ENCODE measurements around the gene CPS1. TPM values are rescaled to one million over a fixed set of nuclear protein-coding genes. Genes with fewer than 3 reads are reported as not detected.

Gene CPS1
- total RNA-seq, 1 experiment from 2014 or later = 14.2 TPM

DNA sequence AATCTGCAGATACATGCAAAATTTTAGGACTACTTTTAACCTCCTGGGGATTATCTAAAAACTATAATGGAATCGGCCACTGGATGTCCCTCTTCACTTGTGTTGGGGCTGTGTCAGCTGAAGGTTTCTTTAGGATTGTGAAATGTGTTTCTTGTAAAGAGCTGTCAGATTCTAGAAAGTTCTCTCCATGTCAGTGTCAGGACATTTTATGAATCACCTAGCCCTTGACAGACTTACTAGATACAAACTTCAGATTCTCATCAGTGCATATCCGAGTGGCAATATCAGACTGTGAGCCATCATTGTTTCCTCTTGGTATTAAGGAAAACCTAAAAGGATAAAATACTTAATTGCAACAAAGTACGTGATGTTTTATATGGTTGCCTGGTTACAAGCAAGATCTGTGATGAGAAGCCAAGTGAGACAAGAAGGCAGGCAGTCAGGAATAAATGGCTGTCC, 107.3 kb downstream of the CPS1 start:
- H2AK5ac ChIP-seq (ENCODE audit: insufficient read length, low read length) = no peak overlapping the region
- no peak overlapping the region for H3T11ph ChIP-seq (ENCODE audit: low read length)
- TF ChIP-seq, protein P1, sequence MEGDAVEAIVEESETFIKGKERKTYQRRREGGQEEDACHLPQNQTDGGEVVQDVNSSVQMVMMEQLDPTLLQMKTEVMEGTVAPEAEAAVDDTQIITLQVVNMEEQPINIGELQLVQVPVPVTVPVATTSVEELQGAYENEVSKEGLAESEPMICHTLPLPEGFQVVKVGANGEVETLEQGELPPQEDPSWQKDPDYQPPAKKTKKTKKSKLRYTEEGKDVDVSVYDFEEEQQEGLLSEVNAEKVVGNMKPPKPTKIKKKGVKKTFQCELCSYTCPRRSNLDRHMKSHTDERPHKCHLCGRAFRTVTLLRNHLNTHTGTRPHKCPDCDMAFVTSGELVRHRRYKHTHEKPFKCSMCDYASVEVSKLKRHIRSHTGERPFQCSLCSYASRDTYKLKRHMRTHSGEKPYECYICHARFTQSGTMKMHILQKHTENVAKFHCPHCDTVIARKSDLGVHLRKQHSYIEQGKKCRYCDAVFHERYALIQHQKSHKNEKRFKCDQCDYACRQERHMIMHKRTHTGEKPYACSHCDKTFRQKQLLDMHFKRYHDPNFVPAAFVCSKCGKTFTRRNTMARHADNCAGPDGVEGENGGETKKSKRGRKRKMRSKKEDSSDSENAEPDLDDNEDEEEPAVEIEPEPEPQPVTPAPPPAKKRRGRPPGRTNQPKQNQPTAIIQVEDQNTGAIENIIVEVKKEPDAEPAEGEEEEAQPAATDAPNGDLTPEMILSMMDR (conservative IDR thresholded peaks at IDR 0.05) = peak; percentile 73
- DNase-seq = no peak
- no peak overlapping the region for H3K18ac ChIP-seq (ENCODE audit: insufficient read length, low read depth, low read length)
- no peak overlapping the region for H3K9ac ChIP-seq (ENCODE audit: extremely low read depth, insufficient read length, low read length)
- H3K4ac ChIP-seq (ENCODE audit: low read depth, low read length) = no peak overlapping the region
- no peak overlapping the region for H2BK120ac ChIP-seq (ENCODE audit: low read depth, low read length, poor library complexity, severe bottlenecking)
- Mint-ChIP-seq H3K27ac (no peak overlapping the region), H3K9me3 (peaks cover 3% of the 10 kb centered on the region in 2 experiments; a peak in 4 of 5 replicates), H3K36me3 (ENCODE audit: insufficient read depth in 1 of 3, low read depth in 3 of 3) (peaks cover 1 to 15% (median 3%) of the 10 kb centered on the region in 3 experiments; a peak in 5 of 7 replicates), H3K27me3 (ENCODE audit: low read depth) (no peaks in the 10 kb centered on the region), H3K4me3 (no peak overlapping the region), H3K4me1 (no peaks in the 10 kb centered on the region)
- H4K91ac ChIP-seq (ENCODE audit: insufficient read length, low read depth, low read length) = no peak overlapping the region
- no peak overlapping the region for H3K4me2 ChIP-seq (ENCODE audit: insufficient read depth, insufficient read length, low read length)
- no peaks in the 10 kb centered on the region for H3K23me2 ChIP-seq (ENCODE audit: insufficient read length, low read depth, low read length, poor library complexity, severe bottlenecking)
- H3K23ac ChIP-seq (ENCODE audit: insufficient read length, low read depth, low read length) = no peak overlapping the region
- no peak overlapping the region for H2BK20ac ChIP-seq (ENCODE audit: low read depth, low read length, poor library complexity, severe bottlenecking)
- no peak overlapping the region for H4K5ac ChIP-seq (ENCODE audit: insufficient read length, low read depth, low read length)
- no peaks in the 10 kb centered on the region for H3K9me3 ChIP-seq (ENCODE audit: control insufficient read depth, low read depth, low read length)
- no peak overlapping the region for H2BK5ac ChIP-seq (ENCODE audit: insufficient read length, low read length)
- no peaks in the 10 kb centered on the region for H3K4me1 ChIP-seq (ENCODE audit: insufficient read depth, low read length)
- no peak overlapping the region for H4K8ac ChIP-seq (replicated peaks; ENCODE audit: insufficient read length, low read depth, low read length)
- H3K14ac ChIP-seq (ENCODE audit: insufficient read depth, low read length) = no peak overlapping the region
- H3K79me1 ChIP-seq (ENCODE audit: insufficient read depth, low read depth, low read length, poor library complexity, severe bottlenecking) = no peaks in the 10 kb centered on the region
- no peak overlapping the region for H2BK15ac ChIP-seq (ENCODE audit: low read depth, low read length)
- no peak overlapping the region for H3K56ac ChIP-seq (ENCODE audit: insufficient read length, low read depth, low read length)
- no peaks in the 10 kb centered on the region for H3K27me3 ChIP-seq (ENCODE audit: insufficient read depth, low read length)
- no peak overlapping the region for H2AFZ ChIP-seq (ENCODE audit: low read length)
- H2BK12ac ChIP-seq (ENCODE audit: insufficient read length, low read depth, low read length) = no peak overlapping the region
- no CpG with 5 or more reads among the region's 3 CpGs for WGBS (ENCODE audit: extremely low coverage, insufficient read length, low lambda C conversion rate)
- H3K79me2 ChIP-seq (ENCODE audit: insufficient read depth, low read length) = no peaks in the 10 kb centered on the region
- H3K27ac ChIP-seq (ENCODE audit: insufficient read length, low read depth, low read length) = no peak overlapping the region
- no peaks in the 10 kb centered on the region for H4K20me1 ChIP-seq (ENCODE audit: control insufficient read depth, insufficient read depth, insufficient read length)

Data from H9 (cell line).